Astrocyte (in vitro differentiated cells and primary cell): Measurements from ENCODE around the gene PNPLA2. TPM values are rescaled to one million over a fixed set of nuclear protein-coding genes. Genes with fewer than 3 reads are reported as not detected.

Source experiments
- DNase-seq: peaks from one replicate; pipeline ENCODE4 v3.0.0-alpha.2; 2010; ENCODE audit warnings: low read depth
- FAIRE-seq: peaks from 2 replicates; lab custom pipeline; 2011; peaks lifted over from hg19 to GRCh38; lab: Jason Lieb, UNC
- H2AFZ ChIP-seq: 2 replicates; pipeline ENCODE4 v1.6.0; 2012; ENCODE audit warnings: low read depth, low read length, inconsistent platforms
- H3K27ac ChIP-seq: 2 replicates; pipeline ENCODE4 v1.5.1; 2011; ENCODE audit warnings: low read depth, low read length, inconsistent platforms
- H3K27me3 ChIP-seq: 2 replicates; pipeline ENCODE4 v1.6.0; 2011; ENCODE audit warnings: low read length, inconsistent platforms; ENCODE audit not compliant: insufficient read depth
- H3K36me3 ChIP-seq: 2 replicates; pipeline ENCODE4 v1.5.1; 2011; ENCODE audit warnings: low read length, inconsistent platforms; ENCODE audit not compliant: insufficient read depth
- H3K4me1 ChIP-seq: 2 replicates; pipeline ENCODE4 v1.5.1; 2011; ENCODE audit warnings: low read length, inconsistent platforms; ENCODE audit not compliant: insufficient read depth
- H3K4me2 ChIP-seq: 2 replicates; pipeline ENCODE4 v1.6.0; 2012; ENCODE audit warnings: low read length, inconsistent platforms
- H3K4me3 ChIP-seq: 2 replicates; pipeline ENCODE4 v1.5.1; 2011; ENCODE audit warnings: low read depth, mild to moderate bottlenecking, low read length, inconsistent platforms; ENCODE audit not compliant: insufficient read depth
- H3K79me2 ChIP-seq: 2 replicates; pipeline ENCODE4 v1.6.0; 2012; ENCODE audit warnings: mild to moderate bottlenecking, low read length, inconsistent platforms; ENCODE audit not compliant: insufficient read depth
- H3K9ac ChIP-seq: 2 replicates; pipeline ENCODE4 v1.6.0; 2012; ENCODE audit warnings: mild to moderate bottlenecking, low read length, inconsistent platforms
- H3K9me3 ChIP-seq: 2 replicates; pipeline ENCODE4 v1.5.1; 2012; ENCODE audit warnings: low read depth, mild to moderate bottlenecking, low read length, inconsistent platforms; ENCODE audit not compliant: insufficient read depth
- H4K20me1 ChIP-seq: 2 replicates; pipeline ENCODE4 v1.6.0; 2012; ENCODE audit warnings: low read length, inconsistent platforms; ENCODE audit not compliant: insufficient read depth
- H3K27ac Mint-ChIP-seq: one replicate; pipeline ENCODE4 v1.8.0; 2021; ENCODE audit warnings: mild to moderate bottlenecking, mixed read lengths; ENCODE audit not compliant: unreplicated experiment
- H3K27me3 Mint-ChIP-seq: one replicate; pipeline ENCODE4 v1.8.0; 2021; ENCODE audit warnings: low read depth, mixed read lengths; ENCODE audit not compliant: unreplicated experiment
- H3K36me3 Mint-ChIP-seq: one replicate; pipeline ENCODE4 v1.8.0; 2021; ENCODE audit warnings: low read depth, mixed read lengths; ENCODE audit not compliant: unreplicated experiment
- H3K4me1 Mint-ChIP-seq: one replicate; pipeline ENCODE4 v1.8.0; 2021; ENCODE audit warnings: low read depth, mixed read lengths; ENCODE audit not compliant: unreplicated experiment
- H3K4me3 Mint-ChIP-seq: one replicate; pipeline ENCODE4 v1.8.0; 2021; ENCODE audit warnings: mild to moderate bottlenecking, moderate library complexity, mixed read lengths; ENCODE audit not compliant: unreplicated experiment
- H3K9me3 Mint-ChIP-seq: one replicate; pipeline ENCODE4 v1.8.0; 2021; ENCODE audit warnings: mild to moderate bottlenecking, mixed read lengths; ENCODE audit not compliant: unreplicated experiment
- CTCF ChIP-seq: IDR thresholded peaks from 2 replicates; pipeline ENCODE4 v1.5.1; 2011; ENCODE audit warnings: low read depth, mild to moderate bottlenecking, inconsistent platforms, low read length, moderate library complexity; ENCODE audit not compliant: insufficient read depth
- EZH2 ChIP-seq: IDR thresholded peaks from 2 replicates; pipeline ENCODE4 v1.6.1; 2012; ENCODE audit warnings: mild to moderate bottlenecking, low read length, inconsistent platforms; ENCODE audit not compliant: insufficient read depth
- total RNA-seq: library from RNA; stranded (reverse); gene quantifications from 2 replicates; pipeline ENCODE4 v1.2.1, GENCODE V29; 2021

PNPLA2 gene
- total RNA-seq, 1 donor from 2014 or later = 46.8 TPM

- FAIRE-seq (no peak), DNase-seq (peak; percentile 78)
- Histone ChIP-seq H3K9ac (peak within 1 kb of the TSS; percentile 94), H3K4me3 (peak within 1 kb of the TSS; percentile 97), H3K4me1 (peaks cover 55% of the 10 kb centered on the region), H2AFZ (peak within 1 kb of the TSS; percentile 41), H3K36me3 (peaks cover 15% of the 10 kb centered on the region), H3K4me2 (peak within 1 kb of the TSS; percentile 88), H3K27me3 (no peaks in the 10 kb centered on the region), H3K79me2 (peaks cover 73% of the 10 kb centered on the region), H3K9me3 (no peaks in the 10 kb centered on the region), H3K27ac (peak within 1 kb of the TSS; percentile 93), H4K20me1 (peaks cover 74% of the 10 kb centered on the region)
- Mint-ChIP-seq H3K36me3 (peaks cover 6% of the 10 kb centered on the region), H3K4me3 (peak within 1 kb of the TSS; percentile 89), H3K4me1 (peaks cover 20% of the 10 kb centered on the region), H3K27ac (peak within 1 kb of the TSS; percentile 86), H3K9me3 (no peaks in the 10 kb centered on the region), H3K27me3 (no peaks in the 10 kb centered on the region)
- no peak for TF ChIP-seq EZH2
- TF ChIP-seq CTCF = no peak
These were observed 23.8 kb downstream of the PNPLA2 start, which contains the start of the genes POLR2L and TSPAN4 for GRCh38 chr11:842370-843002. POLR2L (minus strand) TSS chr11:842529; CDS start chr11:842508, 21 bp downstream. TSPAN4 (plus strand) TSS chr11:842852; CDS start chr11:850305, 7,453 bp downstream.

DNA sequence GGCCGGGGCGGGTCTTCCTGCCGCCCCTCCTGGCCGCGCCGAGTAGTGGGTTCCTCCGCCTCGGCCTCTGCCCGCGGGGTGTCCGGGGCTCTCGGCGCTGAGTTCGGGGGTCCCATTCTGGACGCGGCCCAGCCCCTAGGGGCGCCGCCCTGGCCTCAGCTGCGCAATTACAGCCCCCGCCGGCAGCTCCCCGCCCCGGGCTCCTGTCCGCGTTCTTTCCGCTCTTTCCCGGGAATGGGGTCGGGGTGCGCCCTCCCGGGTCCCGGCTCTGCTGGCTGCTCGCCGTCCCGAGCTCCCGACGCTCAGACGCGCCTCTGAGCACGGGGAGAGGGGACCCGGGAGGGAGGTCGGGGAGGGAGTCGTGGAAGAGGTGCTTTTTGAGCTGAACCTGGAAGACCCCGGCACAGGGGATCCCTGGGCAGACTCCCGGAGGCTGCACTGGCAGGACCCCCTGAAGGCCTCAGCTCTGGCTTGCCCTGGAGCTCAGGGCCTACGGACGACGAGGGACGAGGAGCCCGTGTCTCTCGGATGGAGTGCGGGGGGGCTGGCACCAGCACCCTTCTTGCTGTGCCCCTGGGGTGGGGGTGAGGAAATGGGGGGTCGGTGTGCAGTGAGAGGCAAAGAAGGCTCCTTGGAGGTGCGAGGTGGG is 24.5 kb downstream of the PNPLA2 start:
- Mint-ChIP-seq H3K27ac (peak overlapping the region; percentile 77), H3K27me3 (no peaks in the 10 kb centered on the region), H3K4me1 (peaks cover 20% of the 10 kb centered on the region), H3K36me3 (peaks cover 6% of the 10 kb centered on the region), H3K4me3 (peak overlapping the region; percentile 87), H3K9me3 (no peaks in the 10 kb centered on the region)
- no peak for TF ChIP-seq EZH2
- TF ChIP-seq CTCF = no peak
- H3K4me1 ChIP-seq = peaks cover 55% of the 10 kb centered on the region
- H3K9ac ChIP-seq = peak overlapping the region; percentile 94
- no peak overlapping the region for H2AFZ ChIP-seq
- peaks cover 66% of the 10 kb centered on the region for H3K79me2 ChIP-seq
- H3K27me3 ChIP-seq = no peaks in the 10 kb centered on the region
- DNase-seq = no peak
- H3K4me3 ChIP-seq = peak overlapping the region; percentile 64
- FAIRE-seq = no peak
- H4K20me1 ChIP-seq = peaks cover 74% of the 10 kb centered on the region
- H3K36me3 ChIP-seq = peaks cover 15% of the 10 kb centered on the region
- H3K9me3 ChIP-seq = no peaks in the 10 kb centered on the region
- peak overlapping the region; percentile 68 for H3K27ac ChIP-seq
- H3K4me2 ChIP-seq = peak overlapping the region; percentile 88
